Anterior cingulate cortex (tissue), 58 donors: ENCODE results near the gene UCK2.
"Not testable (repeated sequence)": the region's sequence is repeated elsewhere in the genome, so short reads cannot be mapped to it uniquely, and the experiment has no call there.

ENCODE experiments used
- DNase-seq, 58 donors: peaks; one replicate each; lab custom pipeline; 2025; lab: John Stamatoyannopoulos, UW

UCK2 gene

DNA sequence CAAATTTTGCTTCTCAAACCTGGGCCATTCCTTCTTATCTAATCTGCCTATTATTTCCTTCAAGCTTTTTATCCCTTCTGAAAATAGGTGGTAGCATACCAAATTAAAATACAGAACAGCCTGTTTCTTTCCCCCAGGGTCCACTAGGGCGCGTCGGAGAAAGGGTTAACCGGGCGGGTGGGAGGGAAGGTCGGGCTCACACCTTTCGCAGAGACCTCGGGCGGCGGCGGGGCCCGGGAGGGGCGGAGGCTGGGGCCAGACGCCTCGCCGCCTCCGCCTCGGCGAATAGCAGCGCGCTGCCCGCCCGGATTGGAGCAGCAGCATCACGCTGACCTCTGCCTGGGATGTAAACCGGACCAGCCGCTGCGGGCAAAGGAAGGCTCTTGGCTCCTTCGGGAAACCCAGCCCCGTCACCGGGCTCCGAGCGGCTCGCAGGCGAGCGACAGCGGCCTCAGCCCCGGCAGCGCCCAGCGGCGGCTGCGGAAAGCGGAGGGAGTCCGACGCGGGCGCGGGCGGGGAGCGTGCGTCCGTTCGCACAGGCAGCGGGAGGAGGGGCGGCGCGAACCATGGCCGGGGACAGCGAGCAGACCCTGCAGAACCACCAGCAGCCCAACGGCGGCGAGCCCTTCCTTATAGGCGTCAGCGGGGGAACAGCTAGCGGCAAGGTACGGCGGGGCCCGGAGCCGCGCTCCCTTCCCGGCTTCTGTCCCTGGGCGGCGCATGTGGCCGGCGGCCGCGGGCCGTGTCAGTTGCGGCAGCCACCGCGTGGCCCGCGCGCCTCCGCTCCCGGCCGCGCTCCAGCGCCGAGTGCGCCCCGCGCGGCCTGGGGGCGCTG, at the start of gene UCK2:
TSS of gene UCK2 (plus strand) at position 347 of the 835 bp plus-strand sequence. CDS start at position 567, 220 bp downstream.
- DNase-seq: peak in 56 of 58 donors; percentile 23 to 89 (median 72)

DNA sequence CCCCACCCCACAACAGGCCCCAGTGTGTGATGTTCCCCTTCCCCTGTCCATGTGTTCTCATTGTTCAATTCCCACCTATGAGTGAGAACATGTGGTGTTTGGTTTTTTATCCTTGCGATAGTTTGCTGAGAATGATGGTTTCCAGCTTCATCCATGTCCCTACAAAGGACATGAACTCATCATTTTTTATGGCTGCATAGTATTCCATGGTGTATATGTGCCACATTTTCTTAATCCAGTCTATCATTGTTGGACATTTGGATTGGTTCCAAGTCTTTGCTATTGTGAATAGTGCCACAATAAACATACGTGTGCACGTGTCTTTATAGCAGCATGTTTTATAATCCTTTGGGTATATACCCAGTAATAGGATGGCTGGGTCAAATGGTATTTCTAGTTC, 49.2 kb upstream of the UCK2 start:
- not testable (repeated sequence) for DNase-seq

DNA sequence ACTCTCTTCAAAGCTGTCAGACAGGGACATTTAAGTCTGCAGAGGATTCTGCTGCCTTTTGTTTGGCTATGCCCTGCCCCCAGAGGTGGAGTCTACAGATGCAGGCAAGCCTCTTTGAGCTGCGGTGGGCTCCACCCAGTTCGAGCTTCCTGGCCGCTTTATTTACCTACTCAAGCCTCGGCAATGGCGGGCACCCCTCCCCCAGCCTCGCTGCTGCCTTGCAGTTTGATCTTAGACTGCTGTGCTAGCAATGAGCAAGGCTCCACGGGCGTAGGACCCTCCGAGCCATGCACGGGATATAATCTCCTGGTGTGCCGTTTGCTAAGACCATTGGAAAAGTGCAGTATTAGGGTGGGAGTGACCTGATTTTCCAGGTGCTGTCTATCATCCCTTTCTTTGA, 43.9 kb upstream of the UCK2 start:
- not testable (repeated sequence) for DNase-seq

DNA sequence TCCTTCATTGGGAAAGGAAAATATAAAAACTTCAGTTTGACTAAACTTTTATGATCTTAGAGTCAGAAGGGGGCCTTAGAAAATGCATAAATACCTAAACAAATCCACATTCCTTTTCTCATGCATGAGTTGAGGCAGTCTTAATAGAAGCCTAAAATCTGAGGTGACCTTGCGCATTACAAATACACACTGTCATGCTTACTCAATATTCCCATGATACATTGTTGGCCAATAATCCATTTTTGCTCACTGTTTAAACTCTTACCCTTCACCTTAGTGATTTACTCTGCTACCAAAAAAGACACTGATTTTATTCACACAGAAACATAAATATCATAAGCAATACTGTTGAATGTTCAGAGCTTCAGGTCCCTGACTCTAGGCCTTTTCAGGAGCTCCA, 39.7 kb upstream of the UCK2 start:
- DNase-seq: no peak

DNA sequence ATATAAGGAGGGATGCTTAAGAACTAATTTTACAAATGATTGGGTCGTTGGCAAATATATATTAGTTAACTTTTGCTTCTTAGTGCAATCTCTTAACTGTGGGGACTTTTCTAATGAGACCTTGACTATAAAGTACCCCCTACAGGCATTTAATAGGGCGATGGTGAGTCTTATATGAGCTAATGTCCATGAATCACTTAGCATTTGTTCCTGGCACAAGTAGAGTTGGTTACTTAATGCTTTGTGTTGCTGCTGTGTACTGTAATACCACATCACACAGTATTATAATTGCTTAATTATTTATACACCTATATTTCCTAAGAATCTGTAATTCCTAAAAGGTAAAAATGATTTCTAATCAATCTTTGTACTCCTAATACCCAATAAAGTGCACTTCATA, 33.5 kb upstream of the UCK2 start:
- DNase-seq: no peak

DNA sequence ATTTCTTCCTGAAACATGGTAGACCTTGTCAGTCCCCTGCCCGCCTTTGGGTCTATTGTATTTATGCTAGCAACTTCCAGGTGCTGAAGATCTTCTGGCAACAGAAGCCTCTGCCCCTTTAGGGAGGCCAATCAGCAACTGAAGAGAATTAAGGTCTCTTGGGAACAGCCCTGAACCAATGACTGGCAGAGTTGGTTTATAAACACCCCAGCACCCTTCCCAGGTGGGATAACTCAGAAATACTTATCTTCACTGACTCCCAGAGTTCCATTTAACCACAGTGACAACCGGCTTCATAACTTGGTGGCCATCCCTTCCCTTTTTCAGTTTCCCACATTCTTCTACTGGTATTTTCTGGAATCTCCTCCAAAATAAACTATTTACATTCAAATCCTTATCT, 31.5 kb upstream of the UCK2 start:
- no peak for DNase-seq

- no peak for DNase-seq
Measured at GRCh38 chr1:165799387-165799786, 28.0 kb upstream of the UCK2 start.

- DNase-seq: not testable (repeated sequence)
Measured at GRCh38 chr1:165804513-165804912, 22.9 kb upstream of the UCK2 start.

GRCh38 chr1:165807613-165808012, 19.8 kb upstream of the UCK2 start:
- no peak for DNase-seq

DNA sequence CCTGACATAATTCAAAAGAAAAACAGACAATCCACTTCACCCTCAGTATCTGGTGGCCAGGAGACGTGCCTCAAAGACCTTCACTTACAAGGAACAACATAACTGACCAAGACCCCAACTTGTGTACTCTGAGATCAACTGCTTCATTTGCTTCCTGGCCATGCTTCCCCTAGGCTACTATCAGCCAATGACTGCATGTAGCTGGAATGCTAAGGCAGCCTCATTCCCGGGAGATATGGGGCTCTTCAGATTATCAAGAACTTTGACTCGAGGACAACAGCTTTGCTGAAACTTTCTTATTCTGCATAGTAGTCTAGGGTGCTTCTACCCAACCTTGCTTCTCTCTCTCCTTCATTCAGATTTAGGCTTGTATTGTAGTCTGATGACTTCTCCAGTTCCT, 11.7 kb upstream of the UCK2 start:
- DNase-seq: no peak

DNA sequence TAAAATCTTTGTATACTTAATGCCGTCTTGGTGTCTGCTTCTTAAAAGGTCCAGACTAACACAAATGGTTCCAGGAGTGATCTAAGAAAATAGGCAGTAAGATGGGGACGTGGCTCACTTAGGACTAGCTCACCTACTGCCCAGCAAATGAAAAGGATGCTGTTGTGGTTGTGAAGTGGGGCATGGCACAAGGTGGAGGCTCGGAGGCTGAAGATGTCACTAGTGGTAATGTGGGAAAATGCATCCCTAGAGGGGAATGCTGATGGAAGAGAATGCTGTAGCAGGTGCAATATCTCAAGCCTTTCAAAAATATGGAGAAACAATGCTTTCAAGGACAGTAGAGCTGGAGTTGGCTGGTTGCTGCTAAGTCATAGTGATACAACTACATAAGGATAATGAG, 11.3 kb upstream of the UCK2 start:
- no peak for DNase-seq

GRCh38 chr1:165816826-165817497, 10.5 kb upstream of the UCK2 start:
- DNase-seq: no peak

DNA sequence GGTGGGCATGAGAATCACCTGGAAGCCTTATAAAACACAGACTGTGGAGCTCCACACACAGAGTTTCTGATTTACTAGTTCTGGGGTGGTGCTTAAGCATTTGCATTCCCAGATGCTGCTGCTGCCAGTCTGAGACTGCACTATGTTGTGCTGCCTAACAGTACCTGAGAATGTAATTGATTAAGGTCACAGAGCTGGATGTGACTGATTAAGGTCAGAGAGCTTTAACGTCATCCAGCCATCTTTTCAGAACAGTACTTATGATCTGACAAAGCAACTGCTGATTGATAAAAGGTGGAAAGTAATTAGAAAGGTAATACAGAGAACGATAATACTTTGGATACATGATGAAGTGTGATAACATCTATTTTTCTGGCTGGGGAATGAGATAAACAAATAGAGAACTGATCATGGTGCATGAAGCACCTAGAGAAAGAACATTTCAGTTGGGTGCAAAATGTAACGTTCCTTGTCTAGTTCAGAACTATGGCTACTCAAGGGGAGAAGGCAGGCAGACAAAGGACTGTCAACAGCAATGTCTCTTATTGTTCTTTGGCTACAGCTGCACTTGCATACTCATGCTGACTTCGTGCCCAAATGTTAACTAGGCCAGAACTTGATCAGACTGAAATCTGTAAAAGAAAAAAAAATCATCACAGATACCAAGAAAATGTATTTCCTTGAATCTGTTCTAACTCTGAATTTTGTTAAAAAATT, 3.7 kb upstream of the UCK2 start:
- DNase-seq: no peak

- peak in 1 of 58 donors; percentile 2 for DNase-seq
Measured at GRCh38 chr1:165824269-165824643, 3.2 kb upstream of the UCK2 start.

DNA sequence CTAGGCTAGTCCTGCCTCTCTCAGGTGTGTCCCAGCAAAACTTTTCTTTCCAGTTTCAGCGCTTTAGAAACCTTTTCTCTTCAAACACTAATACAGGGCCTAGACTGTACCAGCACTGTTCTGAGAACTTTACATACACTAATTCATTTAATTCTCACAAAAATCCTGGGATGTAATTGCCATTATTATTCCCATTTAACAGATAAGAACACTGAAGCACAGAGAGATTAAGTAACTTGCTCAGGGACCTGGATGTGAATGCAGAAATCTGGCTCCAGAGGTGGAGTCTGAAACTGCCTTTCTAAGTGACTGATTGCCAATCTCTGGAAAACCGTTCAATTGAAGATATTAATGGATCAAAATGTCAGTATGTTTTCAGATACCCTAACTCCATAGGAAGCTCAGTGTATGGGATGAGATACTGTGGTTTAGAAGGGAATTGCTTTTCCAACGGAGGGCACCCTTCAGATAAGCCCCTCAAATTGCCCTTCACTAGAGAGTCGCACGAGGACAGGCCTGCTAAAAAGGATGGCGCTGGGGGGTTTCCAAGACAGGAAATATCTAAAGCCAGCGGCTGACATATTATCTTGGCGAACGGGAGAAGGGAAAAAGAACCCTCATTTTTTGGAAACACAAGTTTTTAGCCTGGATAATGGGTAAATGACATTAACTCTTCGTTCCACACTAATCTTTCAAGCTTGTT, 698 bp upstream of the UCK2 start:
- no peak for DNase-seq

DNA sequence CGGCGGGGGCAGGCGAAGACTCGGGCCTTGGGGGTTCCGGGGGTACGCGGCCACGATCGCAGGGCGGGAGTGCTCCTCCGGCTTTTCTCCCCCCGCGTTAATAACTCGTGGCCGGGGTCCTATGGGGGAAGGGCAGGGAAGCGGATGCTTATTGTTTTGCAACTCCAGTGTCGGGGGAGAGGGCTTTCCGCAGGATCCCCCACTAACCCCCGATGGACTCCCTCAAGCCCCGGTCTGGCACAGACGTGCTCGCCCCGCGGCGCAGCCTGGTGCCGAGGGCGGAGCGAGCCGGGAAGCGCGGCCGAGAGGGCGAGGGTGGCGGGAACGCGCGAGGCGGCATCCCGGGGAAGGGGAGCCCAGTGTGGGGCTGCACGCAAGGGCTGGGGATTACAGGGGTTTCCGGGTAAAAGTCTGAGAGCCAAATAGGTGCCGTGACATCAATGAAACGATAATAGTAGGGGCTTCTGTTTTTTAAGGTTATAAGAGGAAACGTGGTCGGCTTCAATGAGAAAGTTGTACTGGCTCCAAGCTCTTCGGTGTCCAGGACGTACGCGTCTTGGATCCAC, 772 bp downstream of the UCK2 start:
- DNase-seq: peak in 48 of 58 donors; percentile 16 to 81 (median 54)

DNA sequence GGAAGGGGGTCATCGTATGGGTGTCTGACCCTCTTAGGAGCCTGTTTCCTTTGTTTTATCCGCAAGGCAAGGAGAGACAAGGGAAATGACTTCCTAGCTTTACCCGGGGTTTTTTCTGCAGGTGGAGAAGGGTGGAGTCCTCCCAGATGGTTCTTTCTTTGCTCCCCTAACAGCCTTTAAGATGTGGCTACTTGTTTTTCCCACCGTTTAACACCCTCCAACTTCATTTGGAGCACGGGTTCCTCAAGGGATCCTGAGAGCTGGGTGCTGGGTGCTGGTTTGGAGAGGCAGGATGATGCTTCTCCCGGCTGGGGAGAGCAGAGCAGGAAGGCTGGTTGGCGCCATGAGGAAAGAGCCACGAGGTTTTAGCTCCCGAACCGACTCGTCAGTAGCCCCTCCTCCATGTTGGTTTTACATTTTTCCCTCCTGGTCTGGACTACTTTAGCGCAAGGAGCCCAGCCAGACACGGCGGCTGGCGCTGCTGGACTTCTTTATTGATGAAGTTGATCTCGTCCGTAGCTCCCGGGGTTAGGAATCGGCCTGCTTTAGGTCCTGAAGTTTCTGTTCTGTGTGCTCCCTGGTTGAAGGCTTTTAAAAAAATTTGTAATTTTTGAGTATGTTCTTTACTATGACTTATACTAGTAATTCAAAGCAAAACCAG, 1.4 kb downstream of the UCK2 start:
- peak in 54 of 58 donors; percentile 8 to 67 (median 30) for DNase-seq

- no peak for DNase-seq
Measured at GRCh38 chr1:165829888-165830287, 2.5 kb downstream of the UCK2 start.

- DNase-seq: no peak
Measured at GRCh38 chr1:165831146-165831545, 3.7 kb downstream of the UCK2 start.

- DNase-seq: no peak
Measured at GRCh38 chr1:165832902-165833301, 5.5 kb downstream of the UCK2 start.
